ENCODE data around the gene CACNG8.
A peak's percentile ranks its signal among the peaks of the same experiment; 100 is the strongest.
"Not testable (repeated sequence)": the region's sequence is repeated elsewhere in the genome, so short reads cannot be mapped to it uniquely, and the experiment has no call there.

The CACNG8 gene

DNA sequence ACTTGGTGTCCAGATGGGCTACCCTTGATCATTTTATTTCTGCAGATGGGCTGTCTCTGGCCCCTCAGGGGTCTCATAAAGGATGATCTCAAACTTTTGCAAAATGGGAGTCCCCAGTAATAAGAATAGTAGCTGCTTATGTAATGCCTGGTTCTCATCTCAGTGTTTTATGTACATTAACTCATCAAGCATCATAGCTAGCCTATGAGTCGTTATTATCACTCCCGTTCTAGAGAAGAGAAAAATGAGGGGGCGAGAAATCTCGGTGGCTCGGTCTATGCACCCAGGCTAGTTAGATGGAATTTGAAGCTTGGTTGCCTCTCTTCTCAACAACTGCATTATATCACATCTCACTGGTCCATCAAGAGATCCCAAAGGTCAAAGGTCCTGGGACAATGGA is 32.1 kb downstream of the CACNG8 start:
- no peak for DNase-seq

DNA sequence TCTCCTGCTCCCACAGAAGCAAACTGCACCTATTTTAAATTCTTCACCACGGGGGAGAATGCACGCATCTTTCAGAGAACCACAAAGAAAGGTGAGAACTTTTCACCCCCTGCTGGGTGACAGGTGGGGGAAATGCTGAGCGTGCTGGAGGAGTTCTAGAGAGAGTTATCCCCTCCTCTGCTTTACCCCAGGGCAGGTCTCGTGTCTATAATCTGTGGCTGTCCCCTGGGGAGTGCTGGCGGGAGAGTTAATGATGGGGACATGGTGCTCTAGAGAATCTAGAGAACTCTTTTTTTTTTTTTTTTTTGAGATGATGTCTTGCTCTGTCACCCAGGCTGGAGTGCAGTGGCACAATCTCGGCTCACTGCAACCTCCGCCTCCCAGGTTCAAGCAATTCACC is 35.5 kb downstream of the CACNG8 start:
- DNase-seq = no peak

DNA sequence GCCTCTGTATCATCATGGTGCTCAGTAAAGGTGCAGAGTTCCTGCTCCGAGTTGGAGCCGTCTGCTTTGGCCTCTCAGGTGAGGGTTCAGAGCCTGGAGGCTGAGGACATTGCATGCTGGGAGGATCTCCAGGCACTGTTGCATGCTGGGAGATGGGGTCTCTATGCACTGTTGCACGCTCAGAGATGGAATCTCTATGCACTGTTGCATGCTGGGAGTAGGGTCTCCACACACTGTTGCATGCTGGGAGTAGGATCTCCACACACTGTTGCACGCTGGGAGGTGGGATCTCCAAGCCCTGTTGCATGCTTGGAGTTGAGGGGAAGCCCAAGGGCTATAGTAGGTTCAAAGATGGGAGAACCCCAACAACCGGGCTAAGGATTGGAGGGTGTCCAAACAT is 37.0 kb downstream of the CACNG8 start:
- DNase-seq = no peak

DNA sequence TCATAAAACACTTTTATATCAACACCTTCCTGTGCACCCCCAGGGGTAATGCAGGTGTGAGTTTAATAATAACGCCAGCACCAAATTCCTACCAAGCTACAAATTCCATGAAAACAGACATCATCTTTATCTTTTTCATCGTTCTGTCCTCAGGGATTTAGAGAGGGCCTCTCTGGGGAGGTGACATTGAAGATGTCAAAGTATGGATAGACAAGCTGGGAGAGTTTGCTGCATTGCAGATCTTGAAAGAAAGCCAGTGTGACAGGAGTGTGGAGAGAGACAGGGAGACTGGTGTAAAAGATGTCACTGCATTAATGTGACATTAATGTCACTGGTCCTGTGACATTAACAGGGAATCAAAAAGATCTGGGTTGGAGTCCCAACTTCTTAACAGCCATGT is 38.8 kb downstream of the CACNG8 start:
- DNase-seq = no peak

DNA sequence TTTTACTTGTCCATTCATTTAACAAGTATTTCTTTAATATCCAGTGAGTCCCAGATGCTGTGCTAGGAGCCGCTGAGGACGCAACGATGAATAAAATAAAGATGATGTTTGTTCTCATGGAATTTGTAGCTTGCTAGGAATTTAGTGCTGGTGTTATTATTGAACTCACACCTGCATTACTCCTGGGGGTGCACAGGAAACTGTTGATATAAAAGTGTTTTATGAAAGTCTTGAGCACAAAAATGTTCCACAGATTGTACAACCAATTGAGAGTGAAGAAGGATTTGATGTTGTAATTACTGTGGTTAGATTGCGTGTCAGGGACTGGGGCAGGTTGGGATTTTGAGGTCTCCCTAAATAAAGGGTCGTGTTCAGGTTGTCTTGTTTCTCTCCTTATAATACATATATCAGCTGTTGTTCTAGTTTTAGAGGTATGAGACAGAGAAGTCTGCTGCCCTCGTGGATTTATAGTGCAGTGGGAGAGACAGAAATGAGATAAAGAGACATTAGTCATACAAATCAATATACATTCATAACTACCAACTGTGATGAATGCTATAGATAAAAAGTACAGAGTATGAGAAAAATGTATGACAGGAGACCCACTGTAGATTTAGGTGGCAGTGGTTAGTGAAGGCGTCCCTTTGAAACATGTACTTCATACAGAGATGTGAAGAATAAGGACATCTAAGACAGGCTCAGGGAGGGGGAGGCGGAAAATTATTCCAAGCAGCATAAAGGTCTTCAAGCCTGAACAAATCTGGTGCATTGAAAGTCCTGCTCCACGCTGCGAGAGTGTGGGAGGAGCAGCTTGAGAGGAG is 40.0 kb downstream of the CACNG8 start:
- DNase-seq = no peak

DNA sequence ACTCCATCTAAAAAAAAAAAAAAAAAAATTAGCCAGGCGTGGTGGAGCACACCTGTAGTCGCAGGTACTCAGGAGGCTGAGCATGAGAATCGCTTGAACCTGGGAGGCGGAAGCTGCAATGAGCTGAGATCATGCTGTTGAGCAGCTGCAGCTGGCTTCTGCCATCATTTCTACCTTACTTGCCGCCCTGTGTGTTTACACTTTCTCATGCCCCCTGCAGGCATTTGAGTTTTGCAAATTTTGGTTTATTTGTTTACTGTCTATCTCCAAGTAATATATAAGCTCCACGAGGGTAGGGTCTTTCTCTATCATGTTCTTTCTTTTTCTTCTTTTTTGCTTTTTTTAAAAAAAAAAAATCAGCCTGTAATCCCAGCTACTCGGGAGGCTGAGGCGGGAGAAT is 46.7 kb downstream of the CACNG8 start:
- no peak for DNase-seq

DNA sequence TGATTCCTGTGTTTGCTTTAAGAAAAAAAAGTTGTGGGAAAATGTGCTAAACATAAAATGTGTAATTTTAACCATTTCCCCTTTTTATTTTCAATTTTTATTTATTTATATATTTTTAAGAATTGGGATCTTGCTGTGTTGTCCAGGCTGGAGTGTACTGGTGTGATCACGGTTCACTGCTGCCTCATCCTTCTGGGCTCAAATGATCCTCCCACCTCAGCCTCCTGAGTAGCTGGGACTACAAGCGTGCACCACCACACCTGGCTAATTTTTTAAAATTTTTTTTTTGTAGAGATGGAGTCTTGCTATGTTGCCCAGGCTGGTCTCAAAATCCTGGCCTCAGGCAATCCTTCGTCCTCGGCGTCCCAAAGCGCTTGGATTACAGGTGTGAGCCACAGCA is 47.7 kb downstream of the CACNG8 start:
- DNase-seq = no peak

DNA sequence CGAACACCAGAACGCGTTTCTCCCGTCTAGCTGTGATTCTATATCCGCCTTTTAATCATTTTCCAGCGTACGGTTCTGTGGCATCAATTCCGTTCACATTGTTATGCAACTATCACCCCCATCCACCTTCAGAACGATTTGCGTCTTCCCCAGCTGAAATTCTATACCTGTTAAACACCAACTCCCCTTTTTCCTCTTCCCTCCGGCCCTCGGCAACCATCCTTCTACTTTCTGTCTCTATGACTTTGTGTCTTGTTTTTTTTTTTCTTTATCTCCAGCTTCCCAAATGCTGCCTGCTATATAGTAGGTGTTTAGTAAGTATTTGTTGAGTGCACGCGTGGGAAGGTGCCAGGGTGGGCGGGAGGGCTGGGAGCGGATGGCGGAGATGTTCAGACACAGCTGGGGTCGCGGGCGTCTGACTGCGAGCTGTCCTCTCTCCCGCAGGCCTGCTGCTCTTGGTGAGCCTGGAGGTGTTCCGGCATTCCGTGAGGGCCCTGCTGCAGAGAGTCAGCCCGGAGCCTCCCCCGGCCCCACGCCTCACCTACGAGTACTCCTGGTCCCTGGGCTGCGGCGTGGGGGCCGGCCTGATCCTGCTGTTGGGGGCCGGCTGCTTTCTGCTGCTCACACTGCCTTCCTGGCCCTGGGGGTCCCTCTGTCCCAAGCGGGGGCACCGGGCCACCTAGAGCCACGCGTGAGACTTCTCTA is 48.9 kb downstream of the CACNG8 start:
- no peak for DNase-seq

DNA sequence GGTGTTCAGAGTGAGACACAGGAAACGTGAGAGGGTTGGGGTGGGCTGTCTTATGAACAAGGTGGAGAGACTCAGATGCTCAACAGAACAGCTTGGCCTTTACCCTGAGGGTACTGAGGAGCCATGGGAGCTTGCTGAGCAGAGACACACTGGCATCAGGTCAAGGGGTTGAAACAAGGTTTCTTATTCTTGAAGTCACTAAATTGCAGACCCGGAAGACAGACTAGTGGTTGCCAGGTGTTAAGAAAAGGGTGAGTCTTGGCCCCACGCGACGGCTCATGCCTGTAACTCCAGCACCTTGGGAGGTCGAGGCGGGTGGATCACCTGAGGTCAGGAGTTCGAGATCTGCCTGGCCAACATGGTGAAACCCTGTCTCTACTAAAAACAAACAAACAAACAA is 51.1 kb downstream of the CACNG8 start:
- no peak for DNase-seq

DNA sequence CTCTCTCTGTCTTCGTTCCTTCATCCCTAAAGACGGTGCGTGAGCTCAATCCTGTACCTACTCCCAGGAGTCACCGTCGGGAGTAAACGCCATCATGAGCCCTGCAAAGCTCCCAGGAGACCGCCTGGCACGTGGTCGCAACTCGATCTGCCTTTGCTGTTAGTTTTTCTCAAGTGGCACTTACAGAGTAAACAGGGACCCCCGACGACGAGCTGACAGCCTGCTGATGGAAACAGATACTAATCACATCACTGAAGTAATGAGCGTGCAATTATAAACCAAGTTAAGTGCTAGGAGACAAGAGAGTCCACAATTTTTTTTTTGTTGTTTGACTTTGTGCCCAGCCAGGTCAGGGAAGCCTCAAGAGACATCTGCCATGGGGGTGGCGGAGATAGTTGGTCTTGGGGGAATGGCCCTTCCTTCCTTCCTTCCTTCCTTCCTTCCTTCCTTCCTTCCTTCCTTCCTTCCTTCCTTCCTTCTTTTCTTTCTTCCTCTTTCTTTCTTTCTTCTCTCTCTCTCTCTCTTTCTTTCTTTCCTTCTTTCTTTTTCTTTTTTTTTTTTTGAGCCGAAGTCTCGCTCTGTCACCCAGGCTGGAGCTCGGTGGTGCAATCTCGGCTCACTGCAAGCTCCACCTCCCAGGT is 52.3 kb downstream of the CACNG8 start:
- DNase-seq = no peak

DNA sequence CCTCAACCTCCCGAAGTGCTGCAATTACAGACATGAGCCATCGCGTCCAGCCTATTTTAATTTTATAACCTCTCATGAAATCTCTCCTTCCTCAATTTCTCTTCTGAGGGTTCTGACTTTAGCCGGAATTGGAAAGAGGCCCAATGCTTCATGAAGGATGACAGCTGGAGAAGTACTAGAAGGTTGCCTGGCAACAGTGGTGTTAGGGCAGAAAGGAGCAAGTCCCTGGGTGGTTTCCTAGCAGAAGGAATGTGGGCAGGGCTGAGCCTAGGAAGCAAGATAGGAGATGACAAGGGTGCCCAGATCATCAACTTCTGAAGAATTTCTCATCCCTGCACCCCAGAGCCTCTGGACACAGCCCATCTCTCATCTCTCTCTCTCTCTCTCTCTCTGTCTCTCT is 54.5 kb downstream of the CACNG8 start:
- DNase-seq = no peak

DNA sequence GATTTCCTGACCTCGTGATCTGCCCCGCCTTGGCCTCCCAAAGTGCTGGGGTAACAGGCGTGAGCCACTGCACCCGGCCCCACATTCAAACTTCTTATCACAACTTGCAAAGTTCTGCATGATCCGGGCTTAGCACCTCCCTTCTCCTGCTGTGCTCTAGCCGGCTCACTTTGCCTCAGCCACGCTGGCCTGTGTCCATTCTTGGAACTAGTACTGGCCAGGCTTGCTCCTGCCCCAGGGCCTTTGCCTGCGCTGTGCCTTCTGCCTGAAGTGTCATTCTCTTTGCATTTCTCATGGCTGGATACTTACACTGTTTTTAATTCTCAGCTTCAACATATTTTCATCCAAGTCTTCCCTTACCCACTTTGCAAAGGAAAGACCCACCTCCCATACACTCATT is 58.6 kb downstream of the CACNG8 start:
- no peak for DNase-seq

DNA sequence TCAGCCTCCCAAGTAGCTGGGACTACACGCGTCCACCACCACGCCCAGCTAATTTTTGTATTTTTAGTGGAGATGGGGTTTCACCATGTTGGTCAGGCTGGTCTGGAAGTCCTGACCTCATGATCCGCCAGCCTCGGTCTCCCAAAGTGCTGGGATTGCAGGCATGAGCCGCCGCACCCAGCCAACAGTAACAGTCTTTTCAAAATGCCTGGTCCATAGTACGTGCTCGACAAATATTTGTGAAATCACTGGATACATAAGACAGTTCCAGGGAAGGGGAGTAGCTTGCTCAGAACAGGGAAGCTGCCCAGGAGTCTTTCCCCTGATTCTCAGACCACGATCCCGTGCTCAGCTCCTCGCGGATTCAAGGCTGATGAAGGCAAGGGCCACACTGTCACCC is 59.2 kb downstream of the CACNG8 start:
- no peak for DNase-seq

DNA sequence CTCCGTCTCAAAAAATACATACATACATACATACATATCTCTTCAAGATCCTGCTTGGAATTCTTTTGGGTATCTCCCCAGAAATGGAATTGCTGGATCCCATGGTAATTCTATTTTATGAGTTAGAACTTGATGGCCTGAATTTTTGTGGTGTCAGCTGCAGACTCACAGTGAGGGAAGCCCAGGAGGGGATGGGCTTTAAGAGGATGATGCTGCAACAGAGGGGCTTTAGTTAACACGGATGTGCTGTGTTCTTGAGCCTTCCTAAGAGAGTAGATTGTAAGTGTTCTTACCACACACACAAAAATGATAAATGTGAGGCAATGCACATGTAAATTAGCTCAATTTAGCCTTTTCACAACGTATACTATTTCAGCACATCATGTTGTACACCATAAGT is 60.5 kb downstream of the CACNG8 start:
- DNase-seq = no peak

DNA sequence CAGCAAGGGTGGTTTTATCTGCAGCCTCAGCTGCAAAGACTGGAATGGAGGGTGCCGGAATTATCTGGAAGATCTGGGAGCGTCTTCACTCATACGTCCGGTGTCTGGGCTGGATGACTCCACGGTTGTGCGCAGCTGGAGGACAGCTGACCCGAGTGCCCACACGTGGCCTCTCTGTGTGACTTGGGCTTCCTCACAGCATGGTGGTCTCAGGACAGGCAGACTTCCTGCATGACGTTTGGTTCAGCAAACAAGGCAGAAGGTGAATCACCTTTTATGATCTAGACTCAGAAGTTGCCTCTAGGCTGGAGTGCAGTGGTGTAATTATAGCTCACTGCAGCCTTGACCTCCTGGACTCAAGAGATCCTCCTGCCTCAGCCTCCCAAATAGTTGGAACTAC is 61.9 kb downstream of the CACNG8 start:
- DNase-seq = no peak

DNA sequence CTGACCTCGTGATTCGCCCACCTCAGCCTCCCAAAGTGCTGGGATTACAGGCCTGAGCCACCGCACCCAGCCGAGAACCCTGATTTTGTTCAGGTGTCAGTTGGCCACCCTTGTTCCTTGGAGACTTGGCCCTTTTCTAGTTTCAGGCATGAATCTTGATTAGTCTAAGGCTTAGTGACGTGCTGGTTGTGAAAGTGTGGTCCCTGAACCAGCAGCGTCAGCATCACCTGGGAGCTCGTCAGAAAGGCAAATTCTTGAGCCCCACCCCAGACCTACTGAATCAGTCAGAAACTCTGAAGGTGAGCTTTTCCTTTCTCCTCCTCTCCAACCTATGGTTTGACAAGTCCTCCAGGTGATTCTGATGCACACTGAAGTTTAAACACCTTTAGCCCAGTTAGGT is 63.9 kb downstream of the CACNG8 start:
- DNase-seq = no peak

DNA sequence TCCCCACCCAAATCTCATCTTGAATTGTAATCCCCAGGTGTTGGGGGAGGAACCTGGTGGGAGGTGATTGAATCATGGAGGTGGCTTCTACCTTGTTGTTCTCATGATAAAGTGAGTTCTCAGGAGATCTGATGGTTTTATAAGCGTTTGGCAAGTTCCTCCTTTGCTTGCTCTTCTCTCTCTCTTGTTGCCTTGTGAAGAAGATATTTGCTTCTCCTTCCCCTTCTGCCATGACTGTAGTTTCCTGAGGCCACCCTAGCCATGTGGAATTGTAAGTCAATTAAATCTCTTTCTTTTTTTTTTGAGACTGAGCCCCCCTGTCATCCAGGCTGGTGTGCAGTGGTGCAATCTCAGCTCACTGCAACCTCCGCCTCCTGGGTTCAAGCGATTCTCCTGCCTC is 66.6 kb downstream of the CACNG8 start:
- DNase-seq = no peak

DNA sequence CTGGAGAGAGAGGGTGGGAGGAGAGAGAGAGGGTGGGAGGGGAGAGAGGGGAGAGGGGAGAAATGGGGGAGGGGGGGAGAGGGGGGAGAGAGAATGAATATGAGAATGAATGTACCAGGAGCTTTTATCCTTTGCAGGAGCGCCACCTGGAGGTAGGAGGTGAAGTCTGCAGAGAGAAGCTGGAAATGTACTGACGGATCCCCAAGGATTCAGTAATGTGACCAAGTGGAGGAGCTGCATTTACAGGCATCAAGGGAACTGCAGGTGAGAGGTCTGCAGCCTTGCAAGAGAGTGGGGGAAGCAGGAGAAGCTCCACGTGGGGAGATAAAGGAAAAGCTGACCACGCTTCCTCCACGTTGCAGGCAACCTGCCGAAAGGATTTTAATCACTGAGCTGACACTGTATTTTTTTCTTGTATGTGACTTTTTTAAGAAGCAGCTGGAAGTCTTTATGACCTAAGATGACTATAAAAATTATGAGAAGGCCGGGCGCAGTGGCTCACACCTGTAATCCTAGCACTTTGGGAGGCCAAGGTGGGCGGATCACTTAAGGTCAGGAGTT is 67.3 kb downstream of the CACNG8 start:
- DNase-seq = peak; percentile 60

DNA sequence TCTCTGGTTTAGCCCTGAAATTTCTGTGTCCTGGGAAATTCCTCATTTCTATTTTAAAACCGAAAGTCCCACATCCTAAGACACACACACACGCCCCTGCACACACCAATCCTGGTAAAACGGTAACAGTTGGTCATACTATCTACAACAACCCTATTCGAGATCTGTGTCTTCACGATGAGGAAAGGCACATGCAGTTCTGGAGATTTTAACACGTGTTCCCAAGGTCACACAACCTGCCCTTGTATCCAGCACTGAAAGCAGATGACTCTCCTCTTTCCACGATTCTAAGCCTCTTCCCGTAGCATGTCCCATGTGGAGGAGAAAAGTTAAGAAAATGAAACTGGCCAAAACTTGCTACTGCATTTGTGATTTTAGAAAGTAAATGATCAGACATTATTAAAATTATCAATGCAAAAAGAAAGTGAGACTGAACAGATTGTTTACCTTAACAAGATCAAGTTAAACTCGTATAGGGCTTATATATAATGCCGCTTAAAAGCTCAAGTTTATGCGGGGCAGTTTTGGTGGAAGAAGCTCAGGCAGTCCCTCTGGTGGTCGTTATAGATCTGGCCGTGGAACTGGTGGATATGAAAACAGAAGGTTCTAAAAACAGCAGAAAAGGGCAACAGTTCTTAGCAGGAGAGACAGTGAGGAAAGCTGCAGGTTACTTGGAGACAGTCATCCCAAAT is 68.3 kb downstream of the CACNG8 start:
- DNase-seq = no peak

DNA sequence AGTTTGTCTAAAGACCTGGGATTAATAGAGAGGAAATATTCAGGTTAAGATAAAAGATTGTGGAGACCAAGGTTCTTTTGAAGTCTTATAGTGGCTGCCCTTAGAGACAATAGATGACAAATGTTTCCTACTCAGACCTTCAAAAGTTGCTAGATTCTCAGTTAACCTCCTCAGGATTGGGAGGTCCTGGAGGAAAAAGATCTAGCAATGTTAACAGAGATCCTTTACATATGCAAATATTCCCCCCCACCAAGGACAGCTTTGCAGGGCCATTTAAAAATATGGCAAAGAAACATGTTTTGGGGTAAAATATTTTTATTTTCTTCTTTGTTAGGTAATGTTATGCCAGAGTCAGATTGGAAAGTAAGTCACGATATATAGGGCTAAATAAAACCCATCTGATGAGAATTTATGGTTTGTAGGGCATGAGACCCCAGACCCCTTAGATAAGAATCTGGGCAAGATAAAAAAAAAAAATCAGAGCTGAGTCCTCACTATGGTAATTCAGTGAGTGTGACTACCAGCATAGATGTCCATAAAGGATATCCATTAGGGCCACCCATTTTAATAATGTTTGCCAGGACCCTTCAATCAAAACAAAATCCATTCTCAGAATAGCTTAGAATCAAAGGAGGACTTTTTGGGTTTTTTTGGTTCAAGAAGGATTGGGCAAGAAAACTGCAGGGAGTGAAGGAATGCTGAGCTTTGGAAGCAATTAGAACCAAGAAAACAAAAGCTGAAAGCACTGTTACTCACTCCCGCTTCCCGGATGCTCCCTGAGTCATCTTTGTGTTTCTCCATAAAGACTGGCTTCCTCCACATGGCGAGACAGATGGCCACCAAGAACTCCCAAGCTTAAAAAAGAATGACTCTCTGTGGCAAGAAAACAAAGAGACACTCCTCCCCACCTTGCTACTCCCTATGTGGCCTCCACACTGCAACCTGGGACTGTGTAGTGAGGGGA is 72.8 kb downstream of the CACNG8 start:
- no peak for DNase-seq

DNA sequence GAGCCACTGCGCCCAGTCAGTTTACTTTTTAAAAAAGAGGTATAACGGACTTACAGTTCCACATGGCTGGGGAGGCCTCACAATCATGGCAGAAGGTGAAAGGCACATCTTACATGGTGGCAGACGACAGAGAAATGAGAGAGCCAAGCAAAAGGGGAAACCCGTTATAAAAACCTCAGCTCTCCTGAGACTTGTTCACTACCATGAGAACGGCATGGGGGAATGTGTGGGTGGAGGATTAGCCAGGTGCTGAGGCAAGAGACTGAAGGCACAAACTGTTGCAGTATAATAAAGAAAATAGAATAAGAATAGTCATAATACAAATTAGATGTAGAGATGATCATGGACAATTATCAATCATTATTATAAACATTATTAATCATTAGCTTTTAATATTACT is 73.8 kb downstream of the CACNG8 start:
- DNase-seq = not testable (repeated sequence)
